Neural progenitor cell (in vitro differentiated cells): ENCODE measurements around the gene UNC13C.

Source experiments
- EZH2phosphoT487 ChIP-seq: fragments of 200-600 bp; sonication (generic); IDR thresholded peaks from 2 replicates; pipeline ENCODE4 v1.6.1; 2017; ENCODE audit warnings: antibody characterized with exemption
- TF ChIP-seq, protein P1 (sequence below): fragments of 200-600 bp; sonication (generic); IDR thresholded peaks from 2 replicates; pipeline ENCODE4 v1.5.1; 2017; ENCODE audit warnings: antibody characterized with exemption, mild to moderate bottlenecking

- TF ChIP-seq, protein P1, sequence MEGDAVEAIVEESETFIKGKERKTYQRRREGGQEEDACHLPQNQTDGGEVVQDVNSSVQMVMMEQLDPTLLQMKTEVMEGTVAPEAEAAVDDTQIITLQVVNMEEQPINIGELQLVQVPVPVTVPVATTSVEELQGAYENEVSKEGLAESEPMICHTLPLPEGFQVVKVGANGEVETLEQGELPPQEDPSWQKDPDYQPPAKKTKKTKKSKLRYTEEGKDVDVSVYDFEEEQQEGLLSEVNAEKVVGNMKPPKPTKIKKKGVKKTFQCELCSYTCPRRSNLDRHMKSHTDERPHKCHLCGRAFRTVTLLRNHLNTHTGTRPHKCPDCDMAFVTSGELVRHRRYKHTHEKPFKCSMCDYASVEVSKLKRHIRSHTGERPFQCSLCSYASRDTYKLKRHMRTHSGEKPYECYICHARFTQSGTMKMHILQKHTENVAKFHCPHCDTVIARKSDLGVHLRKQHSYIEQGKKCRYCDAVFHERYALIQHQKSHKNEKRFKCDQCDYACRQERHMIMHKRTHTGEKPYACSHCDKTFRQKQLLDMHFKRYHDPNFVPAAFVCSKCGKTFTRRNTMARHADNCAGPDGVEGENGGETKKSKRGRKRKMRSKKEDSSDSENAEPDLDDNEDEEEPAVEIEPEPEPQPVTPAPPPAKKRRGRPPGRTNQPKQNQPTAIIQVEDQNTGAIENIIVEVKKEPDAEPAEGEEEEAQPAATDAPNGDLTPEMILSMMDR: no peak
- TF ChIP-seq EZH2phosphoT487: no peak
Observed at GRCh38 chr15:53982876-53983275, 4.6 kb downstream of the UNC13C start.
